HG02852 (cell line): ENCODE measurements around the gene SDSL.

Experiments
- ATAC-seq: cut with Tn5 transposase; IDR thresholded peaks from one replicate; pipeline ENCODE4 v1.9.1; 2021; ENCODE audit warnings: mild to moderate bottlenecking, moderate library complexity; ENCODE audit not compliant: unreplicated experiment

SDSL gene

DNA sequence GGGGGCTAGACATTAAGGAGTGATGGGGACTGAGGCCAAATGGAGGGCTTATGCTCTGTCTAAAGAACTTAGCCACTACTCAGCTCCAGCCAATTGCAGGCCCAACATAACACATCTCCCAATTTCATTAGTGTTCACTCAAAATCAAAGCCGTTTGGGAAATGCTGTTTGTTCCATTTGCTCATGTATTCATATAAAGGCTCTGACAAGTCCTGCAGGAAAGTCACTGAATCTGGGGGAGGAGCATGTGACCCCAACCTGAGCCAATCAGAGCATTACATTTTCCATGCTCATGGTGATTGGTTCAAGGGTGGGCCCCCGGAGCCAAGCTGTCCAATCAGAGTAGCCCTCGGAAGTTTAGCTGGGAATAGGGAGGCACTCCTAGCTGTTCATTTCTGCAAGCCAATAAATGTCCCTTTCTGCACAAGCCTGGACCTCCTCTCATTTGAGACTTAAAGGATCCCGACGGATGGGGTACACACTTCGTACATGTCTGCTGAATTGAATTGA lies 20.9 kb downstream of the SDSL start:
- no peak for ATAC-seq

- no peak for ATAC-seq
These were observed 23.5 kb downstream of the SDSL start for GRCh38 chr12:113445544-113446171.

DNA sequence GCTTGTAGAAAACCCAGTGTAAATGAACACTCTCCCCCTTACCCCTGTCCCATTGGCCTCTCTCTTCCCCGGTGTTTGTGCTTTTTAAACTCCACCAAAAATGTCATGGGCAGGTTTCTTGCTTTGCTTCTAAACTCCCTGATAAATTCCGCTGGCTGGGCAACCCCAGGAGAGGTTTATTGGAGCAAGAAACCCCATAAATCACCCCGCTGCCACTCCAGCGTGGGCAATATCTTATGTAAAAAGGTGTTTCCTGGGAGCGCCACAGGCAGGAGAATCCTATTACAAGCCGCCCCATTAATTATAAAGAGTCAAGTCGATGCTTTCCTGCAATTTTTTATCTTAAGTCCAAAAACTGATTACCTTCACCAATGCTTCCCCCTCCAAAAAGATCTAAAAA lies 26.7 kb downstream of the SDSL start:
- ATAC-seq: no peak

DNA sequence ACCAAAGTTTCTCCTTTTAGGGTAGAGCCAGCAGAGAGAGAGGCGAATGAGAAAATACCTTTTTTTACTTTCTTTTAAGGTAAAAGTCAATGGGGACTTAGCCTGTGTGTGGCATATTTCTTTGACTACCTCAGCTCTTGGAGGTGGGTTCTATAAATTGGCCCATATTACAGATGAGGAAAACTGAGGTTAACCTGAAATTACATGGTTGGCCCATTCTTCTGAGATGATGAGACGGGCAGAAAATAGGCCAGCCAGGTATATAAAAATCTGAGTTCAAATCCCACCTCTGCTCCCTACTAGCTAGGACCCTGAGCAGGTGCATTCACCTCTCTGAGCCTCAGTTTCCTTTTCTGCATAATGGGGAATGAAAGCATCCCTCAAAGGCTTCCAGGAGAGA lies 27.1 kb downstream of the SDSL start:
- ATAC-seq: no peak

GRCh38 chr12:113449839-113450238 lies 27.7 kb downstream of the SDSL start:
- no peak for ATAC-seq

GRCh38 chr12:113452458-113452857 lies 30.3 kb downstream of the SDSL start:
- no peak for ATAC-seq

DNA sequence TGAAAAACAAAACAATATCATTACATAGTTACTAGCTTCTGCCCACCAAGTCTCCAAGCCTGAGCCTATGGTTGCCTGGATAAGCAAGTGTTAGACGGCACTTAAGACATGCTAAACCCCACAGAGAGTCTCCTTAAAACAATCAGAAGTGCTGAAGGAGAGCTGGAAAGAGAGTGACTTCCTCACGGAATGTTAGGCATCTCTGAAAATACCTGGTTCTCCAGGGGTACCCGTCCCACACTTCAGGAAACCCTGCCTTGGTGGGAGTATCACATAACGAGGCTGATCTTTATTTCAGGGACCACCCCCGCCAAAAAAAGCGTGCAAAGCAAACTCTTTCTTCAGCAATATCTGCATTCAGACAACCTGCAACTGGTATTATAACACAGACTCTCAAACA lies 31.1 kb downstream of the SDSL start:
- ATAC-seq: no peak

GRCh38 chr12:113456199-113456598 lies 34.0 kb downstream of the SDSL start:
- ATAC-seq: no peak

GRCh38 chr12:113456761-113457160 lies 34.6 kb downstream of the SDSL start:
- no peak for ATAC-seq

DNA sequence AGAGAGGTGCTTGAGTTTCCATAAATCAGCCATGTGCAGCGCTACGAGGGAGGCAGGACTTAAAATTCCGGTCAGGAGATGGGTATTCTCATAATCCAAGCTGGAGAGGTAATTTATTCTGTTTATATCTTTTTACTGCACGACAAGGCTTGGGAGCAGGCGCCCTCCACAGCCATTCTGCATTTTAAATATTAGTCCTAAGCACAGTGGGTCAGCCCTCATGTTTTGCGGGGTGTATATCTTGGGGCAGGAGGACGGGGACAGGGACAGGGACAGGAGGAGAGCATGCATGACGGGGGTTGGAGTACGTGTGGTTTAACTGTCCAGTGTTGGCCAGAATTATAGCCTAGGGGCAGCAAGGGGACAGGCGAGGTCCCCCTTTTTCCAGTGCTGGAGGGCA lies 35.0 kb downstream of the SDSL start:
- no peak for ATAC-seq

DNA sequence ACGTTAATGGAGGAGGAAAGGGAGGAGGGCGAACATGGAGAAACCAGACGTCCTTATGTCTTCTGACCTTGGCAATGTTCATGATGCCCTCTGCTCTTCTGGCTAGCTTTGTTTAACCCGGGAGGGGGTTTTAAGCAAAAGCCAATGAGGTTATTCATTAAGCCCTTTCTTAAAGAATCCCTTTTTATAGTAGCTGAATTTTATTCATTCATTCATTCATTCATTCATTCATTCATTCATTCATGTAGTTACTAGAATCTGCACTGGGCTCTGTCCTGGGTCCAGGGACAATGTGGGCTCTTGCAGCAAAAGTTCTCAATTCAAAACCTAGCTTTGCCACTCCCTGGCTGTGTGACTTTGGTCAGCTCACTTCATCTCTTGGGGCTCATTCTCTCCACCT lies 35.5 kb downstream of the SDSL start:
- ATAC-seq: no peak

GRCh38 chr12:113459981-113460380 lies 37.8 kb downstream of the SDSL start:
- no peak for ATAC-seq

DNA sequence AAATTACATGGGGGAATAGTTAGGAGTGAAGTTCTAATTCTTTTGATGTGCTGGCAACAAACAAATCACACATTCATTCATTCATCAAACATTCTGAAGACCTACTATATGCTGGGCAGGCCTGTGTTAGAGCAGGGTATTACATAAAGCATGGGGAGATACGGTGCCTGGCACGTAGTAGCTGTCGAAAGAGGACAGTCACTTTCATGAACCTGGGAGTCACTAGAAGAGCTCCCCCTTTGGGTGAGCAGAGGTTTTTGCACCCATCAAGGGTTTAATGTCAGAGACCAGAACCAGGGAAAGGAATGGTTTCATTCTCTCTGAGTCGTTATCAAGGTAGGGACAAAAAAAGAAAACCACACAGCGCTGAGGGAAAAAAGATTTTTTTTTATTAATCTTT lies 39.5 kb downstream of the SDSL start:
- no peak for ATAC-seq

GRCh38 chr12:113462117-113462774 lies 40.1 kb downstream of the SDSL start:
- no peak for ATAC-seq

- no peak for ATAC-seq
These were observed 41.0 kb downstream of the SDSL start for GRCh38 chr12:113462998-113463745.

- no peak for ATAC-seq
These were observed 41.7 kb downstream of the SDSL start for GRCh38 chr12:113463746-113464451.

GRCh38 chr12:113464452-113464775 lies 42.2 kb downstream of the SDSL start:
- no peak for ATAC-seq

DNA sequence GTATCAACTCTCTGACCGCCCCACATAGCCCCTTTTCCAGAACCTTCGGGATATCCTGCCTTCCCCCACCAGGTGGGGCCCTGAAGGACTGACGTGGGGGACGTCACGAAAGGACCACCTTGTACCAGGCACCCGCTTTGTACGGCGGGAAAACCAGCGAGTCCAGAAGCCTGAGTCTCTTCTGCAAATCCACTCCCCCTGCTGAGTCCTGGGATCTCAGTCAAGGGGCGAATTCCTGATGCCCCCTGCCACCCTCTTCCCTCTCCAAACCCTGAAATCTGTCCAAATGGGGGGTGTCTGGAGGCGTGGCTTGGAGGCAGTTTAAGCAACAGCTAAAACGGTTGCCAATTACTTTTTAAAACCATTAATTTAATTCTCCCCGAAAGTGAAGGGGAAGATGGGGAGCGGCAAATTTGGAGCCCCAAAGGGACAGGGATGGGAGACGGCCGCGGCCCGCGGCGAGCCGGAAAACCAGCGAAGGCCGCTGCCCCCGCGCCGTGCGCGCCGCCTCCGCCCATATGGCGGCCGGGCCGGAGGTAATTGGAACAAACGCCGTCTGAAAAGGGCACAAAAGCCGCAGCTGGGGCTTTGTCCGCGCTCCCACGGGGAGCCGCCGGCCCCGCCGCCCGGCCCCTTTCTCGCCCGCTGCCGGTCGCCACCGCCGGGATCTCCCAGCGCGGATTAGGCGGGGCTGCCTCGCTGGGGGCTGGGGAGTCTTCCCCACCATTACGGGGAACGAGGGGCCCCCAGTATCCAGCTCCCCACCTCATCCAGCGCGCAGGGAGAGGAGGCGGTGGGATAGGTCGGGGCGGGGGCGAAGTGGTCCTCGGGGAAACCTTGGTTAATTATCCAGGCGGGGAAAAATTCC lies 42.9 kb downstream of the SDSL start:
- ATAC-seq: no peak

- no peak for ATAC-seq
These were observed 43.8 kb downstream of the SDSL start for GRCh38 chr12:113465808-113466453.
